GM20000 (cell line): ENCODE data around the gene NEURL1.
A peak's percentile ranks its signal among the peaks of the same experiment; 100 is the strongest.

Experiments used
- DNase-seq: peaks from one replicate; pipeline ENCODE4 v3.0.0; 2012; ENCODE audit warnings: low spot score
- CTCF ChIP-seq: IDR thresholded peaks from 2 replicates; pipeline ENCODE4 v1.5.1; 2012; ENCODE audit warnings: mild to moderate bottlenecking, control low read depth; ENCODE audit errors: extremely low read depth, missing control alignments

NEURL1 gene

GRCh38 chr10:103564116-103564501, 70.6 kb downstream of the NEURL1 start:
- no peak for TF ChIP-seq CTCF
- DNase-seq = no peak

- peak; percentile 74 for DNase-seq
- TF ChIP-seq CTCF = peak; percentile 69
Observed at GRCh38 chr10:103564776-103565520, 71.4 kb downstream of the NEURL1 start.

GRCh38 chr10:103566536-103566935, 73.0 kb downstream of the NEURL1 start:
- TF ChIP-seq CTCF = no peak
- DNase-seq = no peak

GRCh38 chr10:103568505-103568904, 75.0 kb downstream of the NEURL1 start:
- TF ChIP-seq CTCF = no peak

GRCh38 chr10:103569896-103570295, 76.4 kb downstream of the NEURL1 start:
- no peak for TF ChIP-seq CTCF

More at GRCh38 chr10:103568505-103568904, 75.0 kb downstream of the NEURL1 start:
- DNase-seq = no peak

GRCh38 chr10:103570844-103571655, 77.5 kb downstream of the NEURL1 start:
- DNase-seq = no peak
- TF ChIP-seq CTCF = no peak

More at GRCh38 chr10:103569896-103570295, 76.4 kb downstream of the NEURL1 start:
- DNase-seq = no peak

- TF ChIP-seq CTCF = no peak
- DNase-seq = no peak
Observed at GRCh38 chr10:103571656-103571975, 78.1 kb downstream of the NEURL1 start.
